Body of pancreas (tissue), 4 donors: ENCODE measurements around the gene PEAK1.

Experiments used
- CTCF ChIP-seq, 7 experiments: fragments of 450-650 bp in 4 of 7; fragments of 200-600 bp in 3 of 7; sonication (generic) in 3 of 7; IDR thresholded peaks; one replicate each; pipeline ENCODE4 v1.5.1; 2016 to 2019; ENCODE audit warnings: antibody characterized with exemption in 7 of 7
- POLR2A ChIP-seq, 3 donors: fragments of 450-650 bp; IDR thresholded peaks; one replicate each; pipeline ENCODE4 v1.6.1; 2016; ENCODE audit warnings: antibody characterized with exemption in 3 of 3, mild to moderate bottlenecking in 2 of 3

GRCh38 chr15:77468896-77469295, 49.0 kb upstream of the PEAK1 start:
- TF ChIP-seq CTCF (IDR thresholded peaks at IDR 0.05) (no peak), POLR2A (IDR thresholded peaks at IDR 0.05) (no peak)
